Suprapubic skin (tissue), 4 donors: ENCODE results near the gene FTH1. TPM values are rescaled to one million over a fixed set of nuclear protein-coding genes. Genes with fewer than 3 reads are reported as not detected.

Experiments used
- DNase-seq, 2 donors: peaks; one replicate each; pipeline ENCODE4 v3.0.0-alpha.2; 2019; ENCODE audit warnings: low spot score in 2 of 2
- H3K27ac ChIP-seq: fragments of 200-600 bp; sonication (generic); one replicate; pipeline ENCODE4 v1.5.1; 2019
- H3K27me3 ChIP-seq: fragments of 200-600 bp; sonication (generic); one replicate; pipeline ENCODE4 v1.5.1; 2019
- H3K36me3 ChIP-seq: fragments of 200-600 bp; sonication (generic); one replicate; pipeline ENCODE4 v1.5.1; 2019
- H3K4me1 ChIP-seq: fragments of 200-600 bp; sonication (generic); one replicate; pipeline ENCODE4 v1.5.1; 2019
- H3K4me3 ChIP-seq: fragments of 200-600 bp; sonication (generic); one replicate; pipeline ENCODE4 v1.5.1; 2019; ENCODE audit warnings: mild to moderate bottlenecking
- H3K9me3 ChIP-seq: fragments of 200-600 bp; sonication (generic); one replicate; pipeline ENCODE4 v1.5.1; 2019
- EP300 ChIP-seq: sonication (generic); formaldehyde crosslinking; IDR thresholded peaks from one replicate; pipeline ENCODE4 v1.6.1; 2017; ENCODE audit warnings: antibody characterized with exemption
- POLR2A ChIP-seq, 2 donors: fragments of 450-650 bp; IDR thresholded peaks; one replicate each; pipeline ENCODE4 v1.6.1; 2017; ENCODE audit warnings: antibody characterized with exemption in 2 of 2, mild to moderate bottlenecking in 2 of 2, moderate library complexity in 2 of 2
- POLR2AphosphoS5 ChIP-seq, 3 donors: sonication (generic); formaldehyde crosslinking; IDR thresholded peaks; one replicate each; pipeline ENCODE4 v1.6.1; 2017; ENCODE audit warnings: antibody characterized with exemption in 3 of 3
- WGBS: methylation state at CpG from one replicate; pipeline ENCODE4 v1.1.5; 2018; 5-methylcytosine and 5-hydroxymethylcytosine counted together
- total RNA-seq, 4 donors: library from RNA; depleted of rRNA; stranded (reverse); fragments of >200 nt; gene quantifications; one replicate each; pipeline ENCODE4 v1.1.0, GENCODE V29; 2016
- TF ChIP-seq, protein P1 (sequence below), 2 donors: fragments of 200-600 bp in 1 of 2; fragments of 450-650 bp in 1 of 2; sonication (generic) in 1 of 2; IDR thresholded peaks; one replicate each; pipeline ENCODE4 v1.5.1; 2016 to 2019; ENCODE audit warnings: antibody characterized with exemption in 2 of 2, mild to moderate bottlenecking in 1 of 2, moderate library complexity in 1 of 2

FTH1 gene
- total RNA-seq, 4 donors from 2014 or later, result 578 to 1,480 (median 967) TPM

DNA sequence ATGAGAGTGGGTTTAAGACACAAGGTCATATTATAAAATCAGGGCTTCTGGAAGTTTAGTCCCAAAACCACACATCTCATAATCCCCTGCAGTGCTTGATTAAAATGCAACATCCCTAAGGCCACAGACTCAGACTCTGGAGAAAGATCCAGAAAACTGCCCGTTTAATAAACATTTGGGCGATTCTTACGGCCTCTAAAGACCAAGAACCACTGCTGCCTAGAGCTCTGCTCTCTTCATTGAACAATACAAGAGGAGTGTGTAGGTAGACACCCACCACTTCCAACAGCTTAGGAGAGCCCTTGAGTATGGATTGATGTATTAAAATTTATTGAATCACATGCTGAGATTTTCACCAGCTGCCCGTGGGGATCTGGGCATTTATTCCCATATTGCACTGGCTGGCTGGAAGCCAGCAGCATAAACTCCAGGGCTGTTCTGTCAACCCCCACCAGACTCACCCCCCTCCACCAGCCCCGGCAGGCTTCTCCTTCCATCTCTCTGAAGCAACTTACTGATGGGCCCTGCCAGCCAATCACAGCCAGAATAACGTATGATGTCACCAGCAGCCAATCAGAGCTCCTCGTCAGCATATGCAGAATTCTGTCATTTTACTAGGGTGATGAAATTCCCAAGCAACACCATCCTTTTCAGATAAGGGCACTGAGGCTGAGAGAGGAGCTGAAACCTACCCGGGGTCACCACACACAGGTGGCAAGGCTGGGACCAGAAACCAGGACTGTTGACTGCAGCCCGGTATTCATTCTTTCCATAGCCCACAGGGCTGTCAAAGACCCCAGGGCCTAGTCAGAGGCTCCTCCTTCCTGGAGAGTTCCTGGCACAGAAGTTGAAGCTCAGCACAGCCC is 18.0 kb downstream of the FTH1 start:
- TF ChIP-seq POLR2AphosphoS5 (IDR thresholded peaks at IDR 0.05), result no peak
- TF ChIP-seq, protein P1, sequence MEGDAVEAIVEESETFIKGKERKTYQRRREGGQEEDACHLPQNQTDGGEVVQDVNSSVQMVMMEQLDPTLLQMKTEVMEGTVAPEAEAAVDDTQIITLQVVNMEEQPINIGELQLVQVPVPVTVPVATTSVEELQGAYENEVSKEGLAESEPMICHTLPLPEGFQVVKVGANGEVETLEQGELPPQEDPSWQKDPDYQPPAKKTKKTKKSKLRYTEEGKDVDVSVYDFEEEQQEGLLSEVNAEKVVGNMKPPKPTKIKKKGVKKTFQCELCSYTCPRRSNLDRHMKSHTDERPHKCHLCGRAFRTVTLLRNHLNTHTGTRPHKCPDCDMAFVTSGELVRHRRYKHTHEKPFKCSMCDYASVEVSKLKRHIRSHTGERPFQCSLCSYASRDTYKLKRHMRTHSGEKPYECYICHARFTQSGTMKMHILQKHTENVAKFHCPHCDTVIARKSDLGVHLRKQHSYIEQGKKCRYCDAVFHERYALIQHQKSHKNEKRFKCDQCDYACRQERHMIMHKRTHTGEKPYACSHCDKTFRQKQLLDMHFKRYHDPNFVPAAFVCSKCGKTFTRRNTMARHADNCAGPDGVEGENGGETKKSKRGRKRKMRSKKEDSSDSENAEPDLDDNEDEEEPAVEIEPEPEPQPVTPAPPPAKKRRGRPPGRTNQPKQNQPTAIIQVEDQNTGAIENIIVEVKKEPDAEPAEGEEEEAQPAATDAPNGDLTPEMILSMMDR (IDR thresholded peaks at IDR 0.05), result no peak
- no peak for TF ChIP-seq EP300
- TF ChIP-seq POLR2A (IDR thresholded peaks at IDR 0.05), result peak in 1 of 2 donors; percentile 30
- H3K4me1 ChIP-seq, result peaks cover 31% of the 10 kb centered on the region
- H3K9me3 ChIP-seq, result no peaks in the 10 kb centered on the region
- no peaks in the 10 kb centered on the region for H3K36me3 ChIP-seq
- peaks cover 4% of the 10 kb centered on the region for H3K27me3 ChIP-seq
- 52% methylated on average over 7 of the region's 9 CpGs for WGBS
- DNase-seq, result peak; percentile 88 to 90
- H3K4me3 ChIP-seq, result no peak overlapping the region
- peak overlapping the region; percentile 30 for H3K27ac ChIP-seq

DNA sequence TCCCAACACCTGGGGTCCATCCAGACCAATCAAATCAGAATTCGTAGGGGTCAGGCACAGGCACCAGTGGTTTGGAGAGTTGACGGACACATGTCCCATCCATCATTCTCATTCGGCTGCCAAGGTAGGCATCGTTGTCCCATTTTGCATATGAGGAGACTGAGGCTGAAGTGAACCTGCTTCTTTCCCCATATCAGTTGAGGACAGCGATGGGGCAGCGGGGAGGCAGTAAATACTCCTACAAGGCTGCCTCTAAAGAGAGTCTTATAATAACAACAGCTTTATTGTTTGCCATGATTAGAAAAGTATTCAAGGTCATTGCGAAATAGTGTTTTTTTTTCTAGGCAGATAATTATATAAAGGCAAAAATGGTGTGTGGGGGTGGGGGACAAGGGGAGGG is 18.9 kb downstream of the FTH1 start:
- WGBS, result 79% methylated on average over 7 of the region's 7 CpGs
- H3K27me3 ChIP-seq, result no peaks in the 10 kb centered on the region
- H3K27ac ChIP-seq, result no peak overlapping the region
- no peak for DNase-seq
- TF ChIP-seq POLR2AphosphoS5 (IDR thresholded peaks at IDR 0.05) (no peak), POLR2A (IDR thresholded peaks at IDR 0.05) (no peak), EP300 (no peak)
- TF ChIP-seq, protein P1 (IDR thresholded peaks at IDR 0.05), result no peak
- H3K36me3 ChIP-seq, result no peaks in the 10 kb centered on the region
- H3K9me3 ChIP-seq, result no peaks in the 10 kb centered on the region
- no peak overlapping the region for H3K4me3 ChIP-seq
- peaks cover 27% of the 10 kb centered on the region for H3K4me1 ChIP-seq

DNA sequence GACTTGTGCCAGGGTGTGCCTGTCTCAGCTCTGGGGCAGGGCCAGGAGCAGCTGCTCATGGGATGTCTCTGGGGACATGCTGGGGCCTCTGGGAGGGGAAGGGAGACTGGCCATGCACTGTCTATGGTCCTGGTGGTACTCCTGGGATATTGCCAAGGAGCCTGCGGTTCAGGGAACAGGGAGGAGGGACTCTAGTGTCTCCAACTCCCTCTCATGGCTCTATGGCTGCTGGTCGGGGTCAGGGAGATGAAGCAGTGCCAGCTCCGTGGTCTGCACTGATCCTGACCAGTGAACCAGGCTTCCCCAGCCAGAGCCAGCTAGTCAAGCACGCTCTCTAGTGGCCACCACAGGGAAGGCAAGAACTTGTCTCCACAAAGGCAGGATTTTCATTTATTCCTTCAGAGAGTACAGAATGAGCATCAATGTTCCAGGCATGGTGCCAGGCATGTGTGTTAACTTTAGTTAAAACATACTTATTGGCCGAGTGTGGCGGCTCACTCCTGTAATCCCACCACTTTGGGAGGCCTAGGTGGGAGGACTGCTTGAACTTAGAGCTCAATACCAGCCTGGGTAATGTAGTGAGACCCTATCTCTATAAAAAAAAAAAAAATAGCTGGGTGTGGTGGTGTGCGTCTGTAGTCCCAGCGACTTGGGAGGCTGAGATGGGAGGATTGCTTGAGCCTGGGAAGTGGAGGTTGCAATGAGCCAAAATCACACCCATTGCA is 19.8 kb downstream of the FTH1 start:
- Histone ChIP-seq H3K36me3 (no peaks in the 10 kb centered on the region), H3K27ac (no peak overlapping the region), H3K4me3 (no peak overlapping the region), H3K4me1 (peaks cover 27% of the 10 kb centered on the region), H3K9me3 (no peaks in the 10 kb centered on the region), H3K27me3 (no peaks in the 10 kb centered on the region)
- 11% methylated on average over 5 of the region's 8 CpGs for WGBS
- peak; percentile 95 to 96 for DNase-seq
- TF ChIP-seq, protein P1 (IDR thresholded peaks at IDR 0.05), result peak; percentile 89 to 91
- TF ChIP-seq POLR2AphosphoS5 (IDR thresholded peaks at IDR 0.05) (peak in 1 of 3 donors; percentile 28), POLR2A (IDR thresholded peaks at IDR 0.05) (no peak)

DNA sequence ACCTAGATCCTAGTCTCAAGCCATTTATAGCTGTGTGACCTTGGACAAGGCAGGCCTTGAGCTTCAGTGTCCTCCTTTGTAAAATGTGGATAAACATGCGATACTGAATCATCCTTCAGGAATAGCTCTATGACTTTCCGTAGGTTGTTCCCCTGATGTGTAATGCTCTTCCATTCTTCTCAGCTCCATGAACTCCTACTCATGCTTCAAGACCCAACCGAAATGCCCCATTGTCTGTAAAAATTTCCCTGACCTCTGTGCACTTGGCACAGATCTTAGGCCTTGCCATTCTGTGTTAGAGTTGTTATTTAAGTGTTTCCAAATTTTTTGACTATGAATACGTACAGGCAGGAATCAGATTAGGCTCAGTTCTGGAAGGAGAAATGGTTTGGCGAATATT is 20.5 kb downstream of the FTH1 start:
- no peak overlapping the region for H3K27ac ChIP-seq
- no peaks in the 10 kb centered on the region for H3K9me3 ChIP-seq
- H3K27me3 ChIP-seq, result no peaks in the 10 kb centered on the region
- WGBS, result 89% methylated on average over 5 of the region's 5 CpGs
- H3K36me3 ChIP-seq, result no peaks in the 10 kb centered on the region
- no peak overlapping the region for H3K4me3 ChIP-seq
- peaks cover 27% of the 10 kb centered on the region for H3K4me1 ChIP-seq
- DNase-seq, result no peak
- TF ChIP-seq POLR2A (IDR thresholded peaks at IDR 0.05) (no peak), POLR2AphosphoS5 (IDR thresholded peaks at IDR 0.05) (no peak), EP300 (no peak)
- TF ChIP-seq, protein P1 (IDR thresholded peaks at IDR 0.05), result no peak

DNA sequence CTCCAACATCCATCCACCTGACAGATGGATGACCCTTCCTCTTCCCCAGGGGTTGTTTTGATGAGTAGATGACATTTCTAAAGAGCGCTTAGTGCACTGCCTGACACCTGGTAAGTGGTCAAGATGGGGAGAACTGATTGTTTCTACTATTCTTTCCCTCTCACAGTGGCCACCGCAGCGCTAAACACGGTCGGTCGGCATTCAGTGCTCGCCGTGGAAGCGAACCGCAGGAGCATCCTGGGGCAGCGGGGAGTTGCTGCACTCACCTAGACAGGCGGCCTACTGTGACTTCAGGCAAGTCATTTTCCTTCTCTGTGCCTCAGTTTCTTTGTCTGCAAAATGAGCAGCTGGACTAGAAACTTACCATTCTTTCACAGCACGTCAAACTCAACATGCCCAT is 22.2 kb downstream of the FTH1 start:
- Histone ChIP-seq H3K27ac (no peak overlapping the region), H3K4me1 (peaks cover 27% of the 10 kb centered on the region), H3K27me3 (no peaks in the 10 kb centered on the region), H3K9me3 (no peaks in the 10 kb centered on the region), H3K4me3 (no peak overlapping the region), H3K36me3 (no peaks in the 10 kb centered on the region)
- TF ChIP-seq, protein P1 (IDR thresholded peaks at IDR 0.05), result no peak
- TF ChIP-seq EP300, result no peak
- no peak for TF ChIP-seq POLR2AphosphoS5 (IDR thresholded peaks at IDR 0.05)
- TF ChIP-seq POLR2A (IDR thresholded peaks at IDR 0.05), result no peak
- DNase-seq, result no peak
- WGBS, result 92% methylated on average over 13 of the region's 13 CpGs
